ENCODE results near the gene SYNE1. TPM values are rescaled to one million over a fixed set of nuclear protein-coding genes. Genes with fewer than 3 reads are reported as not detected.

The SYNE1 gene
- total and polyA plus RNA-seq, 2 of the 8 experiments (the other 6 are each of a cell fraction or from before 2014, with no cell fraction given), result 2.8 to 5.5 TPM

DNA sequence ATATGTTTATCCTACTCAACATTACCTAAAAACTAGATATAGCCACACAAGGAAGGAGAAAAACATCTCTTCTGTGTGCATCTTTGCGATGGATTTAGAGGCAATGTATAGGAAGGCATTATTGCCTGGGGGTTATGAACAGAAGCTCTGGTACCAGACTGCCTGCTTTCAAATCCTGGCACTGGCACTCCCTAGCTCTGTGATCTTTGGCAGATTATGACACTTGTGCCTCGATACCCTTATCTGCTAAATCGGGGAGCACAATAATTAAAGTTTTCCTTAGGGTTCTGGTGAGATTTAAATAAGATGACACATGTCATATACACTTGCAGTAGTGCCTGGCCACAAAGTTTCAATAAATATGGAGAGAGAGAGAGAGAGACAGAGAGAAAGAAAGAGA, 53.3 kb downstream of the SYNE1 start:
- FAIRE-seq, result no peak
- CTCF ChIA-PET (ENCODE audit: partially characterized antibody), result interaction anchor here (0.9 kb wide), 1 partner anchor 9 kb away, joined by 3 read pairs; no protein-coding TSS in a partner anchor
- no peak for TF ChIP-seq TBP (IDR thresholded peaks at IDR 0.05; ENCODE audit: low read depth, low read length)

More for the DNA sequence above, 53.3 kb downstream of the SYNE1 start:
- H3K23me2 ChIP-seq (ENCODE audit: low read depth, low read length), result no peaks in the 10 kb centered on the region
- no peak overlapping the region for H2BK12ac ChIP-seq (ENCODE audit: low read depth, low read length)
- H4K20me1 ChIP-seq (replicated peaks in 1 of 2; ENCODE audit: control insufficient read depth in 1 of 2, insufficient read depth in 2 of 2, low read length in 2 of 2), result no peaks in the 10 kb centered on the region
- no peak overlapping the region for H3K18ac ChIP-seq (ENCODE audit: extremely low read depth, low read length)
- H3K27ac ChIP-seq (ENCODE audit: low read depth, low read length), result no peak overlapping the region
- 94% methylated on average over 3 of the region's 3 CpGs; no CpG with 5 or more reads in 1 of the 2 experiments for WGBS, 2 experiments (ENCODE audit: extremely low coverage in 1 of 2, insufficient coverage in 1 of 2, insufficient read length in 1 of 2, insufficient replicate concordance in 2 of 2, low coverage in 1 of 2, low lambda C conversion rate in 2 of 2, missing lambda C conversion rate in 1 of 2)
- H2BK15ac ChIP-seq (ENCODE audit: low read length), result no peak overlapping the region
- no peak overlapping the region for H3K14ac ChIP-seq (ENCODE audit: insufficient read length)
- no peaks in the 10 kb centered on the region for H3K4me1 ChIP-seq (replicated peaks in 1 of 4; ENCODE audit: control insufficient read depth in 3 of 4, insufficient read depth in 4 of 4, low read length in 3 of 4)
- H2AFZ ChIP-seq (ENCODE audit: low read length), result no peak overlapping the region
- H2BK20ac ChIP-seq (ENCODE audit: low read length), result no peak overlapping the region
- H3K79me2 ChIP-seq (ENCODE audit: control insufficient read depth in 1 of 2, insufficient read depth in 2 of 2, low read length in 2 of 2), result no peaks in the 10 kb centered on the region
- no peak overlapping the region for H3K56ac ChIP-seq (replicated peaks; ENCODE audit: insufficient read length, low read depth, low read length)
- H3K36me3 ChIP-seq (ENCODE audit: control insufficient read depth in 2 of 4, insufficient read depth in 4 of 4, low read length in 3 of 4), result no peaks in the 10 kb centered on the region
- H3K4me2 ChIP-seq (ENCODE audit: insufficient read depth in 1 of 2, low read depth in 2 of 2, low read length in 2 of 2), result no peak overlapping the region
- H3K79me1 ChIP-seq (ENCODE audit: low read depth, low read length), result no peaks in the 10 kb centered on the region
- H4K8ac ChIP-seq (ENCODE audit: extremely low read depth, insufficient read depth, low read length), result no peak overlapping the region
- H2BK5ac ChIP-seq (ENCODE audit: low read depth, low read length), result no peak overlapping the region
- H3K9me3 ChIP-seq (ENCODE audit: insufficient read depth in 2 of 2, low read depth in 1 of 2, low read length in 1 of 2), result no peaks in the 10 kb centered on the region
- H4K5ac ChIP-seq (ENCODE audit: insufficient read length, low read depth, low read length), result no peak overlapping the region
- H3K4me3 ChIP-seq (ENCODE audit: extremely low read depth in 1 of 4, insufficient read depth in 2 of 4, low read depth in 3 of 4, low read length in 4 of 4), result no peak overlapping the region
- no peak overlapping the region for H2BK120ac ChIP-seq (replicated peaks; ENCODE audit: low read depth, low read length)
- POLR2A ChIA-PET (ENCODE audit: partially characterized antibody), result no interaction called here
- no peak overlapping the region for H3K9ac ChIP-seq (replicated peaks in 1 of 4; ENCODE audit: extremely low read depth in 1 of 4, low read depth in 3 of 4, low read length in 3 of 4)
- H3K23ac ChIP-seq (ENCODE audit: insufficient read length), result no peak overlapping the region
- no peak for DNase-seq (ENCODE audit: low read depth in 1 of 2, low spot score in 2 of 2)
- no peaks in the 10 kb centered on the region for H3K27me3 ChIP-seq (replicated peaks in 1 of 4; ENCODE audit: control insufficient read depth in 3 of 4, extremely low read depth in 1 of 4, insufficient read depth in 3 of 4, low read length in 3 of 4)
- H4K91ac ChIP-seq (replicated peaks; ENCODE audit: insufficient read length, low read length), result no peak overlapping the region
- H3K4ac ChIP-seq (replicated peaks; ENCODE audit: insufficient read length, low read depth, low read length), result no peak overlapping the region
- H2AK5ac ChIP-seq (ENCODE audit: low read depth, low read length), result no peak overlapping the region

Data from H1 (cell line).